DMS79 treated with DMSO at 0.1 percent for 48 hours (cell line): ENCODE data around the gene DIPK1C.
A peak's percentile ranks its signal among the peaks of the same experiment; 100 is the strongest.
"Not testable (repeated sequence)": the region's sequence is repeated elsewhere in the genome, so short reads cannot be mapped to it uniquely, and the experiment has no call there.

Experiments used
- DNase-seq: peaks from one replicate; lab custom pipeline; 2025; lab: John Stamatoyannopoulos, UW

The DIPK1C gene

DNA sequence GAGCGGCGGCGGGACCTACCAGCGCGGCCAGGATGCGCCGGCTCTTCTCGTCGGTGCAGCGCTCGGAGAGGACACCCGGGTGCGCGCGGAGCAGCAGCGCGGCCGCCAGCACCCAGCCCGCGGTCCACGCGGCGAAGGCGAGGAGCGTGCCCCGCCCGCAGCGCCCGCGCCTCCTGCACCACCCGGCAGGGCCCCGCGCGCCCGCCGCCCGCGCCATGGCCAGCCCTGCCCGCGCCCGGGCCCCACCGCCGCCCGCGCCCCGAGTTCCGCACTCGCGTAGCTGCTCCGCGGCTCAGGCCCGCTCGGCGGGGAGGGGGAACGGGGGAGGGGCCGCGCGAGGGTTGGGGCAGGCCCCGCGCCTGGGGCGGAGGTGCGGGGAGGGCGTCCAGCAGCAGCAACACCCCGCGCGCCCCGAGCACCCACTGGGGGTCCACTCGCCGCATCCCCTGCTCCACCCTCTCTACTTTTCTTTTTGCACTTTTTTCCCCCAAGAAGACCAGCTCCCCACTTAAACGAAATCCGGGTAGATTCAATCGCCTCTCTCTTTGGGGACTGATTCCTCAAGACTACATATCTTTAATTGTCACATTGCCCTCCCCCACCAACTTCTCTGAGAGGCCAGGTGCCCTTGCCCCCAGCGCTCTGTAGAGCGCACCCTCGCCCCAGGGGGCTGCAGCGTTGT, at the start of gene DIPK1C:
Gene DIPK1C, minus strand, starts transcription at position 266 of the 682 bp plus-strand sequence. Its CDS starts 49 bp downstream, at position 217.
- no peak for DNase-seq

DNA sequence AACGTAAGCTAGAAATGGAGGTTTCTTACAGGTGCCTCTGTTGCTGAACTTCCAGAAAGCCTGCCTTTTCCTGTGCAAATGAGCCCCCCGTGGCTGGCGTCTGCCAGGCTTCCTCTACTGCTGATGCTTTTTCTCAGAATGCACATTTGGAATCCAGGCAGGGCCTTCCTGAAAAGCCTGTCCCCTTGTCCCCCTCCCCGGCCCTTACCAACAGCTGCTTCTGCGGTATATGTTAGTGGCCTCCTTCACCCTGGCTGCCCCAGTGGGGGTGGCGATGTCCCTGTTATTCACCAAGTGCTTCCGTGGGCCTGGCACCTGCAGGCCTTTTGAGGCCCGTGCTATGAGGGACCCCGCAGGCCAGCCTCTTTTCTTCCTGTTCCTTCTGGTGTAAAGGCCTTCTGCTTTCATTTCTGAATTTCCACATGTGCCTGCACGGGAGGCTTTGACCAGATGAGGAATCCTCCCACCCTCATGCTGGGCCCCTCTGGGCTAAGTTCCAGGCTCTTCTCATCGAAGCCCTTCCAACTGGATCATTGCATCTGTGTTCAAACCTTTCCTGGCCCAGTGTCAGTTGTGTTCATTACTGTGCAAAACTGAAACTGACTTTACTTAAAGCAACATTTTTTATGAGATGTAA, 49.5 kb upstream of the DIPK1C start:
- no peak for DNase-seq

GRCh38 chr18:74505776-74506175, 48.7 kb upstream of the DIPK1C start:
- no peak for DNase-seq

DNA sequence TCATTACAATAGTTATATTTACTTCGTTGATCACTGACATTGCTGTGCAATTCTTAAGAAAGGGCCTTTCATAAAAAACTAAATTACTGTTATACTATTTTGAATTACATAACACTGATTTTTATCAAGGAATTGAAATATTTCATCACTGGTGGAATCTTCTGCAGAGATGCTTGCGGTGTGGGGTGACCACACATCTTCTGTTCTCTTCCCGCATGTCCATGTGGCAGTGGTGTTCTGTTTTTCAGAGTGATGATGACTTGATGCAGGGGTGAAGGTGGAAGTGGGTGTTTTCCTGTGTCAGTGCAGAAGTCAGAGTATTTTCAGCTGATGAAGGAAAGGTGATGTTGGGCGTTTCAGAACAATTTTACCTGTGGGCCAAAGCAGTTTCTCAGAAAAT, 46.0 kb upstream of the DIPK1C start:
- no peak for DNase-seq

DNA sequence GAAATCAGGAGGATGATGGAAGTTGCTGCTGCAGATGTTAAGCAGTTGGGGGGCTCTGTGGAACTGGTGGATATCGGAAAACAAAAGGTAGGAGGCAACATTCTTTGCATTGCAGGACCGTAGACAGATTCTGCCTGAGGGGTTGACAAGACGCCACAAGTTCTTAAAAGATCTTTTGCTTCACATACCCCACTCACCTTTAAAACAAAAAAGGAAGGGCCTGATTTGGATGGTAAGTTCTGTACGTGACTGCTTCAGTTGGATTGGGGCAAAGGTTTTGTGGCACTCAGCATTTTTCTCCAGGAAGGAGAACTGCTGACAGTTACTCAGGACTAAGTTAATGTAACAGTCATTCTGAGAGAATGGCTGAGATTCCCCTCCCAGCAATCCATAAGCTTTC, 44.3 kb upstream of the DIPK1C start:
- DNase-seq, result no peak

DNA sequence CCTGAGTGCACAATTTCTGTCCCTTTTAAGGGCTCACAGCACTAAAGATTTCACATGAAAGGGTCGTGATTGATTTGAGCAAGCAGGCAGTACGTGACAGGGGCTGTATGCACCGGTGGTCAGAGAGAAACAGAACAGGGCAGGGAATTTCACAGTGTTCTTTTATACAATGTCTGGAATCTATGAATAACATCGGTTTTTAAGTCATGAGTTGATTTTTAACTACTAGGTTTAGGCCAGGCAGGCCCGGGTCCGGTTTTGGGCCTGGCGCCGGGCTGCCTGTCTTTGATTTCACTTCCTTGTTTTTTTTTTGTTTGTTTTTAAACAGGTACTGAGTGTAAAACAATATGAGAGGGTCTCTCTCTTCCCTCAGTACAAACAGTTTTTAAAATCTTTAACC, 43.7 kb upstream of the DIPK1C start:
- DNase-seq, result not testable (repeated sequence)

DNA sequence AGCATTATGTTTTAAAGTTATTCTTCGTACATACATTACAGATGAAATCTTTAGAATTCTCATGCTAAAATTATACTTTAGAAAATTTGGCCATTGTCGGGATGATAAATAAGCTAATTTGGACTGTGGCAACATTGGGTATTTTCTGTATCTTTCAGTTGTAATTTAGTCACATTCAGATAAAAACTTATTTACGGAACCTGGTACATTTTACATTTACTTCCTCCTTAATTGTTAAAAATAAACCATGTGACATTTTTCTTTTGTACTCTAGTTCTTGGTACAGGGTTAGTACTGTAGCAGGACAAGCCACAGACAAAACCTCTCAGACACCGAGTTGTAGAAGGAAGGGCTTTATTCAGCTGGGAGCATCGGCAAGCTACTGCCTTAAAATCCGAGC, 43.3 kb upstream of the DIPK1C start:
- DNase-seq, result no peak

GRCh38 chr18:74499633-74500032, 42.5 kb upstream of the DIPK1C start:
- DNase-seq, result no peak

DNA sequence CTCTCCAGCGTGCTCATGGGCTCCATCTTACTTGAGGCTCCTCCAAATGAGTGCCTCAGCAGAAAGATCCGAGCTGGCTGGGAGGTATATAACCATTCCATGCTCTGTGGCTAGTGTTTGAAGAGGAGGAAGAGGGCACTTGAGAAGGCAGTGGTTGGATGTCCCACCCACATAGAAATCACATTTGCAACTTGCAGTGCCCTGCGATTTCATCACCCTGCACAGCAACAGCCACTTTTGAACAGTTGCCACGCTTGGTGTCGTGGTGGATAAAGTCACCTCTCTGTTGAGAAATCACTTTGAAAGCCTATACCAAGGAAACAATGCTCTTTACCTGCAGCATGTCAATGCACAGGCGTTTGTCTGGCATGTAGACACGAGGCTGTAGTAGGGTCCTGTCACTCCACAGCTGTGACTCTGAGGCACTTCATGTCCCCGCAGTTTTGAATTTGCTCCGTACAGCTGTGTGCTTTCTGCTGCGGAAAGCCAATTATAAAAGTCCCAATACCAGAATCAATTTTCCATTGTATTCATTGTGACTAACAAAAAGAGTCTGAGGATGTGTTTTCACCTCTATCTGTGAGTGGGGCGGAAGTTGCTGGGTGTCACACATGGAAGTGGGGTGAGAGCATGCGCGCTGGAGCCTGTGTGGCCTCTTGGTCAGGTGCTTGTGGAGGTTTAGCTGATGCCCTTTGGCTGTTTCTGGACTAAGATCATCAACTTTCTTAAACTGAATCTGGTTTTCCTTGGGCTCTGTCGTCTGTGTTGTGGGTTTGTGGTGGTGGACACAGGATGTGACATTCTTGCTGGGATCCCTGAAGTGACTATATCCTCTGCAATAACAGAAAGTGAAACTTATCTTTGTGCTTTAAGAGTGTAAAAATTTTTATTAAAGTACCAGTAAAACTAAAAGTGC, 41.9 kb upstream of the DIPK1C start:
- peak; percentile 72 for DNase-seq

- no peak for DNase-seq
Observed at GRCh38 chr18:74497778-74498177, 40.7 kb upstream of the DIPK1C start.

DNA sequence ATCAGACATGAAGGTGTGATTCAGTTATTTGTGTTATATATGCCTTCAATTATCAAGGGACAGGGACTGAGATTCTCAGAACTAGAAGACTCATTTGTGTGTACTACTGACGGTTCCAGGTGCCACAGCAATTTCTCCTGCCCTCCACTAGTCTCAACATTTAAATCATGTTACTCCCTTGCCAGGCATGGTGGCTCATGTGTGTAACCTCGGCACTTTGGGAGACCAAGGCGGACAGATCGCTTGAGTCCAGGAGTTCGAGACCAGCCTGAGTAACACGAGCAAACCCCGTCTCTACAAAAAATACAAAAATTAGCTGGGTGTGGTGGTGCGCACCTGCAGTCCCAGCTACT, 40.2 kb upstream of the DIPK1C start:
- DNase-seq, result no peak

GRCh38 chr18:74496508-74497323, 39.6 kb upstream of the DIPK1C start:
- DNase-seq, result peak; percentile 9

DNA sequence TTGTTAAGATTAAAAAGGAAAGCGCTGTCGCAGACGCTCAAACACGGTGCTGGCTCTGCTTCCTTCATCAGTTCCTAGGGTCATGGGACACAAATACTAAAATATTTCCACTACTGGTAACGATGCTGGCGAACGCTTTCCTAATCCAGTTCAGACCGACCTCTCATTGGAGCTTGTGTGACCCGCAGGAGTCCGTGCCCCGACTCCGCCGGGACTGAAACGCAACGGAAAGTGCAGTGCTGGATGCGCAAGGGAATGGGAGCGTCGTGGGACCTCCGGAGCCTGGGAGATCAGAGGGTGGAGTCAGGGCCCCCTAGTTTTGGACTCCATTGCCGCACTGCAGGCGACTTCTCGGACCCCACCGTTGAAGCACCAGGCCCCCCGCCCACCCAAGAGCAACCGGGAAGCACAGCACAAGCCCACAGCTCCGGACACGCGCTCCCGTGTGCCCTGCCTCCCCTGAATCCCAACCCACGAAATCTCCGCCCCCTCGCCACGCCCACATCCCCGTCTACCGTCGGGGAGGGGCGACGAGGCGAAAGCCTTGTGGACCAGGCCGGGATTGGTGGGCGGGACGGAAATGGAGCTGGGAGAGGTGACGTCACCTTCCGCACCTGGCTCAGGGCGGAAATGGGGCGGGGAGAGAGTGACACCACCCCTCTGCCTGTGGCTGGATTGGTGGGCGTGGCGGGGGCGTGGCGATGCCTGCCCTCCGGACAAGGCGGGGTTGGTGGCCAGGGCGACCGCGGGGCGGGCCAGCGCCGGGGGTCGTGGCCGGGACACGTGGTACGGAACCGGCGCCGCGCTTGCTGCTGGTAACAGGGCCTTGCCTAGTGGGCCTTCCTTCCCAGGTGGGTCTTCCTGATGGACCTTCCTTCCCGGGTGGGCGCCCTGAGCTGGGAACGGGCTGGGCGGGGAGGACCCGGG, 38.7 kb upstream of the DIPK1C start, which contains the start of gene CNDP2:
Gene CNDP2, plus strand, starts transcription at position 783 of the 927 bp plus-strand sequence. CDS start 3,611 bp downstream, outside the sequence.
- peak; percentile 94 for DNase-seq

DNA sequence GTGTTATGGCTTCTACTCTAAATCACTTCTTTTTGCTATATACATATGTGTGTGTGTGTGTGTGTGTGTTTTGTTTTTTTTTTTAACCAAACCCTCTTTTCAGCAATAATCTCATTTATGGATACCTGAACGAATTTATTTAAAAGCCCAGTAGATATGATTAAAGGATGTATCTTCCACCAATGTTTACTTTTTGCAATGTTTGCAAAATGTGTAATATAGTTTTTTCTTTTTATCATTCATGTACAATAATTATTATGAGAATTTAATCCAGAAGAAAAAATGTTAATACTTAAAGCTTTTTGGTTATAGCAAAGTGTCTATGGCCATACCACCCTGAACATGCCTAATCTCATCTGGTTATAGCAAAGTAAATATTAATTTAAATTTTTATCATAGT, 37.4 kb upstream of the DIPK1C start:
- DNase-seq, result no peak

DNA sequence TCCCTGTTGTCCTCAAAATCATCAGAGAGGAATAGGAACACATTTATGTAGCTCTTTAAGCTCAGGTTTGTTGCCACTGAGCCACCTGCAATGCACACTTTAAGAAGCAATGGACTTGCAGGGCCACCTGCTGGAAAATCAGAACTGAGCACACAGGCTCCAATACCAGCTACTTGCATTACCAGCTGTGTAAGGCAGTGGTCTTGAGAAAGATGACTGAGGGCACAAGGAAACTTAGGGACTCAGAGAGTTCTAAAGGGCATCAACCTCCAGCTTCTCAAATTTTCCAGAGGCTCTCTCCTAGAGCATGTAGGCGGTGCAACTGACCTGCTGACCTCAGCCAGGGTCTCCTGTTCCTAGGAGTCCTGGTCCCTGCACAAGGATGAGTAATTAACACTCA, 36.6 kb upstream of the DIPK1C start:
- DNase-seq, result peak; percentile 5

GRCh38 chr18:74492259-74492658, 35.2 kb upstream of the DIPK1C start:
- no peak for DNase-seq

DNA sequence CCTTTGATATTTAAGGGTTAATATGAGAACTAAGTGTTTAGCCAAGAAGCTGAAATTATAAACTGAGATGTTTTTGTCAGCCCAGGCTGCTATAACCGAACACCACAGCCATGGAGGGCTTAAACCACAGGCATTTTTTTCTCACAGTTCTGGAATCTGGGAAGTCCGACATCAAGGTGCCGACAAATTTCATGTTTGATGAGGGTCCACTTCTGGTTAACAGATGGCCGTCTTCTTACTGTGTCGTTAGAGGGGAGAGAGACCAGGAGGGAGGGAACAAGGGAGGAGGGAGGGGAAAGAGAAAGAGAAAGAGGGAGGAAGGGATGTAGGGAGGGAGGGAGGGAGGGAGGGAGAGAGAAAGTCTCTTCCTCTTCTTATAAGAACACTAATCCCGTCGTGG, 32.6 kb upstream of the DIPK1C start:
- no peak for DNase-seq

- no peak for DNase-seq
Observed at GRCh38 chr18:74488864-74489263, 31.8 kb upstream of the DIPK1C start.

- DNase-seq, result no peak
Observed at GRCh38 chr18:74488354-74488753, 31.2 kb upstream of the DIPK1C start.

GRCh38 chr18:74486119-74486849, 29.2 kb upstream of the DIPK1C start:
- no peak for DNase-seq
